ENCODE measurements around the gene CERS1.
"Not testable (repeated sequence)": the region's sequence is repeated elsewhere in the genome, so short reads cannot be mapped to it uniquely, and the experiment has no call there.

CERS1 gene

GRCh38 chr19:18919086-18919899 lies 23.3 kb upstream of the CERS1 start, which contains the start of the genes COPE and DDX49:
TSS of gene COPE (minus strand) at chr19:18919387. CDS start at chr19:18919348, 39 bp downstream.
TSS of gene DDX49 (plus strand) at chr19:18919715. CDS start at chr19:18919742, 27 bp downstream.
- peak; percentile 99 for DNase-seq (ENCODE audit: low read depth, low spot score)

- DNase-seq (ENCODE audit: low read depth, low spot score) = not testable (repeated sequence)
These were observed 21.6 kb upstream of the CERS1 start for GRCh38 chr19:18917593-18917992.

GRCh38 chr19:18915639-18916038 lies 19.7 kb upstream of the CERS1 start:
- no peak for DNase-seq (ENCODE audit: low read depth, low spot score)

- DNase-seq (ENCODE audit: low read depth, low spot score) = no peak
These were observed 17.5 kb upstream of the CERS1 start for GRCh38 chr19:18913466-18913865.

GRCh38 chr19:18912933-18913332 lies 17.0 kb upstream of the CERS1 start:
- no peak for DNase-seq (ENCODE audit: low read depth, low spot score)

GRCh38 chr19:18910801-18911436 lies 15.0 kb upstream of the CERS1 start:
- no peak for DNase-seq (ENCODE audit: low read depth, low spot score)

GRCh38 chr19:18910010-18910409 lies 14.1 kb upstream of the CERS1 start:
- no peak for DNase-seq (ENCODE audit: low read depth, low spot score)

GRCh38 chr19:18908917-18909619 lies 13.1 kb upstream of the CERS1 start:
- no peak for DNase-seq (ENCODE audit: low read depth, low spot score)

GRCh38 chr19:18906605-18907519 lies 10.9 kb upstream of the CERS1 start:
- DNase-seq (ENCODE audit: low read depth, low spot score) = no peak

- no peak for DNase-seq (ENCODE audit: low read depth, low spot score)
These were observed 9.7 kb upstream of the CERS1 start for GRCh38 chr19:18905513-18906236.

- DNase-seq (ENCODE audit: low read depth, low spot score) = no peak
These were observed 9.1 kb upstream of the CERS1 start for GRCh38 chr19:18905058-18905456.

GRCh38 chr19:18904334-18905057 lies 8.5 kb upstream of the CERS1 start:
- DNase-seq (ENCODE audit: low read depth, low spot score) = no peak

GRCh38 chr19:18903156-18904037 lies 7.4 kb upstream of the CERS1 start:
- no peak for DNase-seq (ENCODE audit: low read depth, low spot score)

GRCh38 chr19:18902519-18902918 lies 6.6 kb upstream of the CERS1 start:
- DNase-seq (ENCODE audit: low read depth, low spot score) = not testable (repeated sequence)

GRCh38 chr19:18901491-18901890 lies 5.5 kb upstream of the CERS1 start:
- no peak for DNase-seq (ENCODE audit: low read depth, low spot score)

- DNase-seq (ENCODE audit: low read depth, low spot score) = no peak
These were observed 4.9 kb upstream of the CERS1 start for GRCh38 chr19:18900700-18901481.

- DNase-seq (ENCODE audit: low read depth, low spot score) = no peak
These were observed 3.9 kb upstream of the CERS1 start for GRCh38 chr19:18899624-18900560.

Measured in smooth muscle cell of the brain vasculature (primary cell).